Occipital lobe (tissue), 2 donors: ENCODE results near the gene SRRM5. TPM values are rescaled to one million over a fixed set of nuclear protein-coding genes. Genes with fewer than 3 reads are reported as not detected.
"Not testable (repeated sequence)": the region's sequence is repeated elsewhere in the genome, so short reads cannot be mapped to it uniquely, and the experiment has no call there.

Experiments
- DNase-seq: peaks from one replicate; lab custom pipeline; 2025; lab: John Stamatoyannopoulos, UW
- total RNA-seq: library from RNA; depleted of rRNA; stranded (reverse); fragments of >200 nt; gene quantifications from one replicate; pipeline ENCODE4 v1.2.3, GENCODE V29; 2014

SRRM5 gene
- total RNA-seq, 1 donor from 2014 or later, result not detected

DNA sequence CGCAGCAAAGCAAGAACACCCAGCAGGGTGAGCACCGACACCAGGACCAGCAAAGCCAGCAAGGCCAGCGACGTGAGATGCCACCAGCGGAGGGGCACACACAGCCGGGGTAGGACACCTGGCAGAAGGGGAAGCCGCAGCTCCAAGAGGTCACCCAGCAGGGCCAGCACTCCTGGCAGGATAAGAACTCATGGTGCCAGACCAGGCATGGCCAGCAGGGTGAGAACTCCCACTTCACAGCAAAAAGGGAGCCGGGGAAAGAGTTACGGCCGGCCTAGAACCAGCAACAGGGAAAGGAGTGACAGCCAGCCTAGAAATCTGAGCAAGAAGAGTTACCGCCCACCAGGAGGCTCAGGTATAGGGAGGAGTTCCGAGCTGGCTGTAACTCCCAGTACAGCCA lies 486 bp downstream of the SRRM5 start:
- DNase-seq, result no peak

DNA sequence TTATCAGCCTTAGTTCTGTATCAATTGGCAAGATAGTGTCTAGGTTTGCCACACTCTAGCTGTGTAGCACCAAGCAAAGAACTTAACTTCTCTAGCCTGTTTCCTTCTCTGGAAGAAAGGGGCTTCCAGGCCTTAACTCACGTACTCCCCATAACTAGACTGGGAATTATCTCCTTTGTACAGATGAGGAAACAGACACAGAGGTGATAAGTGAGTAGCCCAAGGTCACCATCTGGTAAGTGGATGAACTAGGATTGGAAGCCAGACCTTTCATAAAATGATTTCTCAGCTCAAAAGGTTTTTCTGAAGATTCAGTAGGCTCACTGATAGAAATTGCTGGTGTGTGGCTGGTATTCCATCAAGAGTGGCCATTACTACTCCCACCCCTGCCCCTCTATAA lies 4.4 kb downstream of the SRRM5 start:
- no peak for DNase-seq

DNA sequence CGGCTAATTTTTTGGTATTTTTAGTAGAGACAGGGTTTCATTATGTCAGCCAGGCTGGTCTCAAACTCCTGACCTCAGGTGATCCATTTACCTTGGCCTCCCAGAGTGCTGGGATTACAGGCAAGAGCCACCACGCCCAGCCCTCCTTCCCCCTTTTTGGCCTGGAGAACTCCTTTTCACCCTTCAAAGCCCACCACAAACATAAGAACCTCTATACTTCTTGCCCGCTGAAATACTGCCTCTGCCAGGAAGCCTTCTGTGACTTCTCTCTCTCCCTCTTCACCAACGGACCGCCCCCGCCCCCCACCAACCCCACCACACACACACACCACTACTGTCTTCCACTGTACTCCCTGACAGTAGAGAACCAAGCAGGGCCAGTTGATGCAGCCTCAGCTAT lies 5.1 kb downstream of the SRRM5 start:
- DNase-seq, result no peak

DNA sequence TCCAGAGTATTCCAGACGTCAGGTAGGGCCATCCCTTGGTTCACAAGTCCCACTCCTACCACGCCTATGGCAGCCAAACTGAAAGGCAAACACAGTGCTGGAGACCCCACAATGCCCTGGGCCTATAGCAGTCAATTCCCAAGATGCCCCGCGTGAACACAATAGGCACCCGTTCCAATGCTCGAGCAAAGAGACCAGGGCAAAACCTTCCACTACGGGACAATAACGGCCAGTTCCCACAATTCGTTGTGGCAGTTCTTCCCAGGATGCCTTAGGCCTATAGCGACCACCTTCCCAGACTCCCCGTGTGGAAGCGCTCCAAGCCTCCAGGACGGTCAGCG lies 7.0 kb downstream of the SRRM5 start:
- DNase-seq, result no peak

DNA sequence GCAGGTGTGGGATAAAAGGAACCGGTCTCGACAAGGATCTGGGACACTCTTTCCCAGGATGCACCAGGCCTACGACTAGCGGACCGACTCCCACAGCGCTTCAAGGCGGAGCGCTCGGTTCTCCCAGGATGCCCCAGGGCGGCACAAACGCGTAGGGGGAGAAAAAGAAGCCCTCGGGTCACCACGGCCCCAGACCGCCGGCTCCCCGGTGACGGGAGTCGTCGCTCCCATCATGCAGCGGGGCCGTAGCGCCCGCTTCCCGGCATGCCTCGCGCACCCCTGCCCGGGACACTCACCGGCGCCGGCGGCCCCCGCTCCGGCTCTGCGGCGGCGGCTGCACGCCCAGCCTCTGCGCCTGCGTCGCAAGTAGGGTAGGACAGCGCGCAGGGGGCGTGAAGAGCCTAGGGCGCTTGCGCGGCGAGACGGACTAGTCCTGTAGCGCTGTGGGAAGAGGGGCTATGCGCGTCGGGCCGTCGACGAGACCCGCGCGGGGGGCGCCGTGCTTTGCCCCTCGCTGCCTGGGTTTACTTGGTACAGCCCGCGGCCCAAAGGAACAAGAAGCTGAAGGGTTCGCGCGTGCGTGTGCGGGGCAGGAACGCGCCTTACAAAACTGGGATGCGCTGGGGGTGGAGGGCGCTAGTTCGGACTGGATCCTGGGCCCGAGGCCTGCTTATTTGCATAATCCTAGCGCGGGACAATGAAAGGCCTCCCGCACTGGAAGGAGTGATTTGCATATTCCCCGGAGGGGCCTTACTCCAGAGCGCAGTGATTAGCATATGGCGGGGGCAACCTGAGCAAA lies 7.6 kb downstream of the SRRM5 start, which contains the start of gene ZNF428:
Gene ZNF428 (minus strand): TSS at position 368 of the 799 bp plus-strand sequence. CDS start 5,325 bp downstream, outside the sequence.
- peak; percentile 93 for DNase-seq

DNA sequence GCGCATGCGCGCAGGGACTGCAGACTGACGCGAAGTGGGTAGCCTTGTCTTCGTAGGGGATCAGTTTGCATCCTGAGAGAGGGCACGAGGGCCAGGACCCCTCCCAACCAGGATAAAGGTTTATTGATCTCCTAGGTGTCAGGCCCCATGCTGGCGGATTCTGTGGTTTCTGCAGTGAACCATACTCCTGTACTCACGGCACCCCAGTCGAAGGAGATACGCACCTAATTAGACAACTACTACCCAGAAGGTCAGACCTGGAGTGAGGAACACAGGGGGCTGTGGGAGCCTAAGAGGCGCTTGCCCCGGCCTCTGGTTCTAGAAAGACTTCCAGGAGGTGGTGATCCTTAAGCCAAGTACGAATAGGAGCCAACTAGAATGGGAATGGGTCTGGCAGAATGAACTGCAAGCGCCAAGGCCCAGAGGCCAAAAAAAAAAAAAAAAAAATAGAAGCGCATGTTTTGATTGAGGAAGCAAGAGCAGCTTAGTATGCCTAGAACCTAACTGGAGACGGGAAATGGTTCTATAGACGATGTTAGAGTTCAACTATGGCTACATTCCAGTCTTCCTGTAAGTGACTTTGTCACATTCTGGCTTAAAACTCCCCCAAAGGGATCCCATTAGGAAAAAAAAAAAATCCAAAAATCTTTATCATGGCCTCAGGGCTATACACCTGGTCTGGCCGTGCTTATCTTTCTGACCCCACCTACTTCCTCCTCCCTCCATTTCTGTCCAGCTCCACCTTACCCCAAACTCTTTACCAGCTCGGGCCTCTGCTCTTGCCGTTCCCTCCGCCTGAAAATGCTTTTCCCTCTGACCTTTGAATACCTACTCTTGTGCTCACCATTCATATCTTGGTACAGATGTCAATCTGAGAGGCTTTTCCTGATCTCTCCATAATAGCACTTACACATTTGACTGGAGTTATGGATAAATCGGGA lies 8.4 kb downstream of the SRRM5 start:
- DNase-seq, result no peak

DNA sequence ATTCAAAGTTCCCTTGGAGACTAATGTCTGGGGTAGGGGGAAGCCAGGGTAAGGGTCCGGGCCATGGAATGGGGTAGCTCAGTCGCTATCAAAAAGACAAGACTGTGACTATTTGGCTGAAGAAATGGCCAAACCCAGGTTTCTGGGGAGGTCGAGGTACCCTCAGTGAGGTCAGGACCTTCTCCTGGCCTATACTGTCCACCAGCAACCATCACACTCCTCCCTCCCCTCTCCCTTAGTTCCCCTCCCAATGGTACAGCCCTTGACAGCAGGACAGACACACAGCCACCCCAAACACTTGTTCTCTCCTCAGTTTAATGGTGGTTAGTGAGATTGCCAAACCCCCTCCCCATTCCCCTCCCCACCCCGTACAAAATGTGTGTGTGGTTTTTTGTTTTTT lies 10.2 kb downstream of the SRRM5 start:
- no peak for DNase-seq

DNA sequence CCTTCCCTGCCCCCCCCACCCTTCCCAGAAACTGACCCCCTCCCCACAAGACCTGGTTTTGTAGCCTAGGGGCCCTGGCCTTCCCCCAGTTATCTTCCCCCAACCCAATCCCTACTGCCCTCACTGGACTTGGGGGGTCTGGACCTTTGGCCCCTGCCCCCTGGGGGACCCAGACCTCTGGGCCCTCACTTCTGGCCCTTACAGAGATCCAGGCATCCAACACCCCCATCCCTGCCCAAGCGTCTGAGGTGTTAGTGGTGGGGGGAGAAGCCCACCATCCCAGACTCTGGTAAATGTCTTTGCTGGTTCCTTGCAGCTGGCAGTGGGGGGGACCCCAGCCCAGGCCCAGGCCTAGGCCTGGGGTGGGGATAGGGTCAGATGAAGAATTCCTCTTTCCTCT lies 11.1 kb downstream of the SRRM5 start:
- DNase-seq, result no peak

DNA sequence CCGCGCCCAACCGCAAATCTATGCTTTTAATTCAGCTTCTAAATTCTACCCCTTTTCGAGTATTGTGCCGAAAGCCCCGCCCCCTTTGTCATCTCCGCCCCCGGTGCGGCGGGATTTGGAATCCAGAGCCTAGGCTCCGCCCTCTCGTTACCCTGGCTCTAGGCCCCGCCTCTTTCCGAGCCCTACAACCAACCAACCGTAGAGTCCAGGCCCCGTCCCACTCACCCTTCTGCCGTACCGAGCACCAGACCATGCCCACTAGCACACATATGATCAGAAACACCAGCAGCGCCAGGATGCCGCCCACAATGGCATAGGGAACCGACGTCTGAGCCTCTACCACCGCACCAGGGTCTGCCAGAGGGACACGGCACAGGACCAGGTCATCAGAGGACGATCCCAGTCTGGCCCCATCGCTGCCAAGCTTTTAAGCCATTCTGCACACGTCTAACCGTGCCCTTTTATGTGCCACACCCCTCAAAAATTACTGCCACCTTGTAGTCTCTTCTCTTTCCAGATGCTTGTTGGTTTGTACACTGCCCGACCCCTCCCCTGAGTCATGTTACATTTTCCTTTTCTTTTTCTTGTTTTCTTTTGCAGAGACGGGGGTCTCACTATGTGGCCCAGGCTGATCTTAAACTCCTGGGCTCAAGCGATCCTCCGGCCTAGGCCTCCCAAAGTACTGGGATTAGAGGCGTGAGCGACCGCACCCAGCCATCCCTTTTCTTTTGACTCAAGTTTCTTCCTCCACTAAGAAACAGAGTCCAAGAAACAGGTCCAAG lies 12.2 kb downstream of the SRRM5 start:
- no peak for DNase-seq

DNA sequence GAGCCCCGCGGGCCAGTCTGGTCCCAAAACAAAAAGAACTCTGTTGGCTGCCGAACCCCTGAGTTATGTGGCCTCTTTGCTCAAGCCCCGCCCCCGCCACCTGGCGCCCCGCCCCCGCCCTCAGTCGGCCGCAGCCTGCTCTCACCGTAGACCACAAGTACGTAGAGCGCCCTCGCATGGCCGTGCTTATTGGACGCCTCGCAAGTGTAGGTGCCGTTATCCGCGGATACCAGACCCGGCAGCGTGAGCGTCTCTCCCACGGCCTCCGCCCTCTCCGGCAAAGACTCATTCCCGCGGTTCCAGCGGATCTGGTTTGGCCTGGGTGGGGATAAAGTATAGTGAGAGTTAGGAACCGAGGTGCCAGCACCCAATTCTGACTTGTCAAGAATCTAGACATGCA lies 13.0 kb downstream of the SRRM5 start:
- peak; percentile 21 for DNase-seq

DNA sequence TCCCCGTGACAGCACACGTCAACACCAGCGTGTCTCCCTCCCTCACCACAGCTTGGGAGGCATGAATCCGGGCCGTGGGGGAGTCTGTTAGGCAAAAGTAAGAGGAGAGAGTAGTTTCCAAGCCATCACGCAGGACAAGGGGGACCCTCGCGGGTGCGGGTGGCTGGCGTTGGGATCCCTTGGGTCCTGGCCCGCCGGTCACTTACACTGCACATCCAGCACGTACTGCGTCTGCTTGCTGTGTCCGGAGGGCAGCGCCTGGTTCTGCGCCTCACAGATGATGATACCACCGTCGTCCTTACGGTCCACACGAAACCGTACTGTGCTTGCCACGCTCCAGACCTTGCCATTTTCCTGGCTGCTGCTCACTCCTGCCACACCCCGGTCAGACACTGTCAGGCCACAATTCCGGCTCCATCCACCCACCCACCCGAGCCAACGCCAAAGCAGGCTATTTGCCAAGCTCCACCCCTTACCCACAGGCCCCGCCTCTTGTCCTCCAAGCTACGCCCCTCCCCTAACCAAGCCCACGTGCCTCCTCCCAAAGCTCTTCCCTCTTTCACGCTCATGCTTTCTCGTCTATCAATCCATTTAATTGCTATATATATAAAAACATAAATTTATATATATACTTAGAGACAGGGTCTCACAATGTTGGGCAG lies 14.2 kb downstream of the SRRM5 start:
- DNase-seq, result no peak

DNA sequence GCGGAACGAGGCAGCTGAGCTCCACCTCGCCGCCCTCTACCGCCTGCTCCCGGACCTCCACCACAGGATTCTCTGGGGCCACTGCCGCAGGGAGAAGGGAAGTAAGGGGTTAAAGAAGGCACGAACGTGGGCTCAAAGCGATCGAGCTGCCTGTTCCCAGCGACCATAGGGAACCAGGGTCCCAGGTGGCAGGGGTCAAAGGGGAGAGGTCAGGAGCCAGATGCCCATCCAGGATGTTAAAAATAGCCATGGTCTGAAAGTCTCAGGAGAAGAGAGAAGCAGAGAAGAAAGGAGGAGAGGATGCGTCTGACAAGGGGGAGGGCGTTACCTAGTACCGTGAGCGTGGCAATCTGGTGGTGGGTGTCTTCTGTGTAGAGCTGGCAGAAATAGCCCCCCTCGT lies 14.9 kb downstream of the SRRM5 start:
- no peak for DNase-seq

DNA sequence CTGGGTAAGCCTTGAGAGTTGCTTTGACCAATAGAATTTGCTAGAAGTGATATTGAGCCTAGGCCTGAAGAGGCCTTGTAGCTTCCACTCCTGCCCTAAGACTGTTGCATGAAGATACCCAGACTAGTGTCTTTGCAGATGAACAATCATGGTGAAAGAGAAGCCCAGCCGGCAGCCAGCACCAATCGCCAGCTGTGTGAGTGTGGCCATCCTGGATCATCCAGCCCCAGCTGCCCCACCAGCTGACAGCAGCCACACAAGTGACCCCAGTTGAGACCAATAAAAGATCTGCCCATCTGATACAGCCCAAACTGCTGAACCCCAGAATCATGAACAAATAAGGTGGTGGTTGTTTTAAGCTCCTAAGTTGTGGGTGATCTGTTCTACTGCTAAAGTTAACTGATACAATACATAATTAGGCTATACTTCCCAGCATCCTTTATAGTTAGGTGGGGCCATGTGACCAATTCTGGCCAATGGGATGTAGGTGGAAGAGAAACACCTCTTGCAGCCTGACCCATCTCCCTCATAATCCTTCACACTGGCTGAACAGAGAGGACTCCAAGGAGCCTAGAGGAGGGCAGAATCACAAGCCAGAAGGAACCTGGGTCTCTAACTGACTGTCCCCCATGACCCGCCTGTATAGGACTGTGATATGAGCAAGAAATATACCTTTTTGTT lies 16.9 kb downstream of the SRRM5 start:
- DNase-seq, result no peak

DNA sequence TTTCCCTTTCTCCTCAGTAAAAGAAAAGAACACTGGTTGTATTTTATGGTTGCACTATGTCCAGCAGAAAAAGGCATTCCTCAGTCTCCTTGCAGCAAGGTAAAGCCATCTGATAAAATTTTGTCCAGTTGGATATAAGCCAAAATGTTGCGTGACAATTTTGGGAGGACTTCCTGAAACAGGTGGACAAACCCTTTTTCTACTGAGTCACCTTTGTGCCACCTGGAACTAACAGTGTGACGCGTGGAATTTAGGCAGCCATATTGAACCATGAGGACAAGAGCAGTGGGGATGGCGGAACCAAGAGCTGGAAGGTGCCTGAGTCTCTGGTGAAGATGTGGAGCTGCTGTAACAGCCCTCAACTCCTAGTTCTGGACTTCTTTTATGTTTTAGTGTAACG lies 19.6 kb downstream of the SRRM5 start:
- DNase-seq, result no peak

DNA sequence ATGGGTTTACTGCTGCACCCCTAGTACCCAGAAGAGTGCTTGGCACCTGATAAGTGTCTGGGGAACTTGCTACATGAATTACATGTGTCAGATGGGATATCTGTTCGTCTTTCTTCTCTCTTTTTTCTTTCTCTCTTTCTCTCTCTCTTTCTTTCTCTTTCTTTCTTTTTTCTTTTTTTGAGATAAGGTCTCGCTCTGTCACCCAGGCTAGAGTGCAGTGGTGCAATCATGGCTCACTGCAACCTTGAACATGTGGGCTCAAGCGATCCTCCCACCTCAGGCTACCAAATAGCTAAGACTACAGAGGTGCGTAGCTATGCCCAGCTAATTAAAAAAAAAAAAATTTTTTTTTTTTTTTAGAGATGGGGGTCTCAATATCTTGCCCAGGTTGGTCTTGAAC lies 21.6 kb downstream of the SRRM5 start:
- no peak for DNase-seq

DNA sequence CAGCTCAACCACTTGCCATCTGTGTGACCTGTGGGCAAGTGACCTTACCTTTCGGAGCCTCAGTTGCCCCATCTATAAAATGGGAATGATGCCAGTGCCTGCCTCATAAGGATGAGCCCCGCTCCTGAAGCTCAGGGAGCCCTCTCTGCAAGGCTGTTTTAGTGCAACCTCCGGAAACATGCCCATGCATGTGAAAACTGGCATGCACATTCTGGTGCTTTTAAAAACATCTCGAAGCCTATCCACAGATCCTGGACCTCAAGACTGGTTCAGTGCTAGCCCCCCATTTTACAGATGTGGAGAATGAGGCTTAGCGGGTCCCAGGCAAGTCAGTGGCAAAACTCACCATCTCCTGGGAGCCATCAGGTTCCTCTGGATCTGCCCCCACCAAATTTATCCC lies 22.2 kb downstream of the SRRM5 start:
- DNase-seq, result no peak

DNA sequence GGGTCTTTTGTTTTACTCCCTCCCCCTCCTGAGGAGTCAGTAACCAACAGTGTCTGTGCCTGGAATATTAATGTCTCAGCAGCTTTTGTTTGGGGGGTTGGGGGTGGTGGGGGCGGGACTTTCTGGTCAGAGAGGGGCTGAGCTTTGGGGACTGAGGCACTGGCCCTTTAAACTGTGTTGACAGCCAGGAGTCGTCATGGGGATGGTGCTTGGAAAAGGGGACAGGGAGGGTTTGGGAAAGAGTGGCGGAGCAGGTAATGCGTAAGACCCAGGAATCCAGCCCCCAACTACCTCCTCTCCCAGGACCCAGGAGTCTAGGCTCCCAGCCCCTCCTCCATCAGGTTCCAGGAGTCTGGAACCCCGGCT lies 22.6 kb downstream of the SRRM5 start:
- peak; percentile 25 for DNase-seq

DNA sequence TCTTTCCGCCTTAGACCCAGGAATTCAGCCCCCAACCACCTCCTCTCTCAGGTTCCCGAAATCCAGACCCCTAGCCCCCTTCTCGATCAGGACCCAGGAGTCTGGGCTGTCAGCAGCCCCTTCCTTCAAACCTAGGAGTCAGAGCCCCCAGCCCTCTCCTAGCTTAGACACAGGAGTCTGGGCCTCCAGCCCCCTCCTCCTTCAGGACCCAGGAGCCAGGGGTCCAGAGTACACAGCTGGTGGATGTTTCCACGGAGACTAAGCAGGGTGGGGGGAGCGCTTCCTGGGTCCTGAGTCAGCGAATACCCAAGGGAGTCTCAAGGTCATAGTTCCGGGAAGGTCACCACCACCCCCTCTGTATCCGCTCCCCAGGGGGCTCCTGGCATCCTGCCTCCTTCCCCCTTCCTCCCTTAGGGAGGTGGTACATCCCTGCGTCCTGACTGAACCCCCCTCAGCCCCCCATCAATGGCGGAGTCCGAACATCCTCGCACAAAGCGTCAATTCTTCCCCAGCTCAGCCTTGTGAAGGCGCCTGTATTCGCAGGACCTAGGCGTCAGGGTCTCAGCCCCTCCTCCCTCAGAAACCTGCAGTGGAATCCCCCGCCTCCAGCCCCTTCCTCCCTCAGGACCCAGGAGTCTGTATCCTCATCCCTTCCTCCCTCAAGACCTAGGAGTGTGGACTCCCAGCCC lies 23.1 kb downstream of the SRRM5 start:
- peak; percentile 48 for DNase-seq

DNA sequence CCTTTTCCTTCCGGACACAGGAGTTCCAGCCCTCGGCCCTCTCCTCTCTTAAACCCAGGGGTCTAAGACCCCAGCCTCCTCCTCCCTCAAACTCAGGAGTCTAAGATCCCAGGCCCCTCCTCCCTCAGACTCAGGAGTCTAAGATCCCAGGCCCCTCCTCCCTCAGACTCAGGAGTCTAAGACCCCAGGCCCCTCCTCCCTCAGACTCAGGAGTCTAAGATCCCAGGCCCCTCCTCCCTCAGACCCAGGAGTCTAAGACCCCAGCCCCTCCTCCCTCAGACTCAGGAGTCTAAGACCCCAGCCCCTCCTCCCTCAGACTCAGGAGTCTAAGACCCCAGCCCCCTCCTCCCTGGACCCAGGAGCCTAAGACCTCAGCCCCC lies 23.7 kb downstream of the SRRM5 start:
- not testable (repeated sequence) for DNase-seq

DNA sequence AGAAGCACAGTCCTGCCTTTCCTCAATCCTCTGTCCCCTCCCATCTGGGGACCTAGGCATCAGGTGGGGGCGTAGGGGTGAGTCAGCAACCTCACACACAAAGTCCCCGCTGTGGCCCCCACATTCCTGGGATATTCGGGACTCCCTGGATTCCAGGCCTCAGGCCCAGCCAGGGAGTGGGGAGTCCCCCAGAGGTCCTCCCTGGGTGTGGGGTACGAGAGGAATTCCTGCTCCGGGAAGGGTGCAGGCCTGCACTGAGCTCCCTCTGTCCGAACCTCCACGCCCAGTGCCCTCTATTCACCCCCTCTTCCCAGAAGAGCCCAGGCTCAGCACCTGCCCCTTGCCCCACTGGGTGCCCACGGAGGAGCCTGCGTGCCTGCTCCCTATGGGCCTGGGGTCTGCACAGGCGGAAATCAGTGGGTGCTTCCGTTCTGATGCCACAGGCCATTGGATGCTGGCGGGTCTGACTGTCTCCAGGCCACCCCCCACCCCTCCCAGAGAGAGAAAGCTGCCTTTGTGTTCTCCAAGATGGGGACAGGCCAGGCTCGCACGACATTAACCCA lies 24.3 kb downstream of the SRRM5 start:
- DNase-seq, result peak; percentile 37
